SU-DHL-6 (cell line): Measurements from ENCODE around the gene NDUFAF7.
A peak's percentile ranks its signal among the peaks of the same experiment; 100 is the strongest.

Experiments
- H2AFZ ChIP-seq: fragments of 200-600 bp; sonication (generic); 2 replicates; pipeline ENCODE4 v1.6.1; 2014; ENCODE audit warnings: low read depth, mild to moderate bottlenecking, moderate library complexity, mixed read lengths, antibody characterized with exemption, low read length; ENCODE audit not compliant: severe bottlenecking
- H3F3A ChIP-seq: fragments of 200-600 bp; shearing (Covaris generic); 2 replicates; pipeline ENCODE4 v1.6.0; 2016; ENCODE audit warnings: antibody characterized with exemption, mild to moderate bottlenecking; ENCODE audit not compliant: insufficient read depth
- H3K27ac ChIP-seq: fragments of 200-600 bp; sonication (generic); 2 replicates; pipeline ENCODE4 v1.5.1; 2016; ENCODE audit warnings: low read depth, mild to moderate bottlenecking, low read length, moderate library complexity, mixed read lengths
- H3K27me3 ChIP-seq: fragments of 200-600 bp; sonication (generic), shearing (Covaris generic); 2 replicates; pipeline ENCODE4 v1.6.0; 2014; ENCODE audit warnings: mild to moderate bottlenecking, low read length
- H3K36me3 ChIP-seq: fragments of 200-600 bp; sonication (generic); 2 replicates; pipeline ENCODE4 v1.6.1; 2014; ENCODE audit warnings: mild to moderate bottlenecking, low read length, mixed read lengths
- H3K4me2 ChIP-seq: fragments of 300-600, 200-600 bp; shearing (Covaris generic), sonication (generic); 2 replicates; pipeline ENCODE4 v1.6.0; 2014; ENCODE audit warnings: low read length, low read depth, mild to moderate bottlenecking; ENCODE audit not compliant: poor library complexity, severe bottlenecking
- H3K4me3 ChIP-seq: fragments of 200-600 bp; sonication (generic); 2 replicates; pipeline ENCODE4 v1.5.1; 2014; ENCODE audit warnings: antibody characterized with exemption, low read length, mild to moderate bottlenecking, mixed read lengths; ENCODE audit not compliant: insufficient read depth, poor library complexity, severe bottlenecking
- H3K79me2 ChIP-seq: fragments of 200-600 bp; sonication (generic); 2 replicates; pipeline ENCODE4 v1.6.1; 2014; ENCODE audit warnings: mild to moderate bottlenecking, low read length, moderate library complexity; ENCODE audit not compliant: insufficient read depth
- H3K9ac ChIP-seq: fragments of 200-600 bp; sonication (generic); 2 replicates; pipeline ENCODE4 v1.7.0; 2014; ENCODE audit warnings: mild to moderate bottlenecking, low read length
- H3K9me2 ChIP-seq: fragments of 200-600 bp; sonication (generic); replicated peaks from 2 replicates; pipeline ENCODE4 v1.6.1; 2014; ENCODE audit warnings: low read length; ENCODE audit not compliant: insufficient read depth
- H3K9me3 ChIP-seq: fragments of 200-600 bp; sonication (generic); 2 replicates; pipeline ENCODE4 v1.6.1; 2014; ENCODE audit warnings: low read length, mixed read lengths; ENCODE audit not compliant: insufficient read depth
- H4K20me1 ChIP-seq: fragments of 200-600 bp; sonication (generic); 2 replicates; pipeline ENCODE4 v1.6.1; 2014; ENCODE audit warnings: low read depth, mild to moderate bottlenecking, antibody characterized with exemption, low read length, moderate library complexity, mixed read lengths
- EZH2phosphoT487 ChIP-seq: fragments of 200-600 bp; sonication (generic), shearing (Covaris generic); conservative IDR thresholded peaks from 2 replicates; pipeline ENCODE4 v1.6.1; 2018; ENCODE audit warnings: mild to moderate bottlenecking, antibody characterized with exemption, low read length, moderate library complexity, mixed read lengths
- TF ChIP-seq, protein P1 (sequence below): fragments of 200-600 bp; sonication (generic); IDR thresholded peaks from one replicate; pipeline ENCODE4 v1.5.1; 2017; ENCODE audit warnings: antibody characterized with exemption, mild to moderate bottlenecking, low read length, moderate library complexity; ENCODE audit not compliant: insufficient read depth, poor library complexity, severe bottlenecking

NDUFAF7 gene, protein sequence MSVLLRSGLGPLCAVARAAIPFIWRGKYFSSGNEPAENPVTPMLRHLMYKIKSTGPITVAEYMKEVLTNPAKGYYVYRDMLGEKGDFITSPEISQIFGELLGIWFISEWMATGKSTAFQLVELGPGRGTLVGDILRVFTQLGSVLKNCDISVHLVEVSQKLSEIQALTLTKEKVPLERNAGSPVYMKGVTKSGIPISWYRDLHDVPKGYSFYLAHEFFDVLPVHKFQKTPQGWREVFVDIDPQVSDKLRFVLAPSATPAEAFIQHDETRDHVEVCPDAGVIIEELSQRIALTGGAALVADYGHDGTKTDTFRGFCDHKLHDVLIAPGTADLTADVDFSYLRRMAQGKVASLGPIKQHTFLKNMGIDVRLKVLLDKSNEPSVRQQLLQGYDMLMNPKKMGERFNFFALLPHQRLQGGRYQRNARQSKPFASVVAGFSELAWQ

GRCh38 chr2:37231241-37232130 is at the start of gene NDUFAF7, which contains the start of gene CEBPZ:
NDUFAF7 (plus strand) TSS chr2:37231658; CDS start chr2:37231706, 48 bp downstream.
CEBPZ (minus strand) TSS chr2:37231596; CDS start chr2:37231567, 29 bp downstream.
- peak within 1 kb of the TSS; percentile 78 for H2AFZ ChIP-seq
- peaks cover 22% of the 10 kb centered on the region; the same call in 1 of the 2 replicates for H3K36me3 ChIP-seq

DNA sequence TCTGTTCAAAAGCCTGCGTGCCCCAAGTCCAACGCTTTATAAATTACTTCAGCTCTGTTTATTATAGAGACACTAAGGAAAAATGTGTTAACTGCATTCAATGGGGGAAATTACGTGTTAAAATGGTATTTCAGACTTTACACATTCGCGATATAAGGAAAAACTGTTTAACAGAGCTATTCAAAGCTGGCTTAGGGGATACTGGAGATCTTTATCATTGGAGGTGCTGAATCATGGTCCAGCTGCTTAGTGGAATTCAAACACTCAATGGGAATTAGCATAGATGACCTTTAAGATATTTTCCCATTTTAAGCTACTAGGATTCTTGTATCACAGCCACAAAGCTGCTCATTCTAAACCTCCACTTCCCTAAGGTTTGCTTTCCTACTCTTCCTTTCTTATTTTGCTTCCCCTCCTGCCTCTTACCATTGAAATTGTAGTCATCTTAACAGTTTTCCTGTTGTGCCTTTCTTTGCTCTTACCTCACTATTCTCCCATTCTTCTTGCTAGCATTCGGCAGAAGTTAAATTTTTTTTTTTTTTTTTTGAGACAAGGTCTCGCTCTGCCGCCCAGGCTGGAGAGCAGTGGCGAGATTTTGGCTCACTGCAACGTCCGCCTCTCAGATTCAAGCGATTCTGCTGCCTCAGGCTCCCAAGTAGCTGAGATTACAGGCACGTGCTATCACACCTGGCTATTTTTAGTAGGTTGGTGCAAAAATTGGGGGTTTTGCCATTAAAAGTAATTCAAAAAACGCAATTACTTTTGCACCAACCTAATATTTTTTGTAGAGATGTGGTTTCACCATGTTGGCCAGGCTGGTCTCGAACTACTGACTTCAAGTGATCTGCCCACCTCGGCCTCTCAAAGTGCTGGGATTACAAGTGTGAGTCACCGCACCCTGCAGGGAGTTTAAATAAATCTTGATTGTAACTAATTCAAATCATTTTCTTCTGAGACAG is 49.5 kb upstream of the NDUFAF7 start:
- Histone ChIP-seq H4K20me1 (no peaks in the 10 kb centered on the region), H3K9me3 (no peaks in the 10 kb centered on the region), H3K27ac (no peak overlapping the region), H3K9me2 (no peaks in the 10 kb centered on the region), H3F3A (no peaks in the 10 kb centered on the region), H3K79me2 (no peaks in the 10 kb centered on the region), H3K4me2 (no peak overlapping the region), H3K9ac (no peak overlapping the region), H3K4me3 (no peak overlapping the region), H3K27me3 (no peaks in the 10 kb centered on the region), H3K36me3 (no peaks in the 10 kb centered on the region), H2AFZ (no peak overlapping the region)
- no peak for TF ChIP-seq EZH2phosphoT487
- TF ChIP-seq, protein P1, sequence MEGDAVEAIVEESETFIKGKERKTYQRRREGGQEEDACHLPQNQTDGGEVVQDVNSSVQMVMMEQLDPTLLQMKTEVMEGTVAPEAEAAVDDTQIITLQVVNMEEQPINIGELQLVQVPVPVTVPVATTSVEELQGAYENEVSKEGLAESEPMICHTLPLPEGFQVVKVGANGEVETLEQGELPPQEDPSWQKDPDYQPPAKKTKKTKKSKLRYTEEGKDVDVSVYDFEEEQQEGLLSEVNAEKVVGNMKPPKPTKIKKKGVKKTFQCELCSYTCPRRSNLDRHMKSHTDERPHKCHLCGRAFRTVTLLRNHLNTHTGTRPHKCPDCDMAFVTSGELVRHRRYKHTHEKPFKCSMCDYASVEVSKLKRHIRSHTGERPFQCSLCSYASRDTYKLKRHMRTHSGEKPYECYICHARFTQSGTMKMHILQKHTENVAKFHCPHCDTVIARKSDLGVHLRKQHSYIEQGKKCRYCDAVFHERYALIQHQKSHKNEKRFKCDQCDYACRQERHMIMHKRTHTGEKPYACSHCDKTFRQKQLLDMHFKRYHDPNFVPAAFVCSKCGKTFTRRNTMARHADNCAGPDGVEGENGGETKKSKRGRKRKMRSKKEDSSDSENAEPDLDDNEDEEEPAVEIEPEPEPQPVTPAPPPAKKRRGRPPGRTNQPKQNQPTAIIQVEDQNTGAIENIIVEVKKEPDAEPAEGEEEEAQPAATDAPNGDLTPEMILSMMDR, result no peak

More at GRCh38 chr2:37231241-37232130, at the start of gene NDUFAF7, which contains the start of gene CEBPZ:
- Histone ChIP-seq H3K9me3 (no peaks in the 10 kb centered on the region), H3K4me2 (peak within 1 kb of the TSS; percentile 98), H3K79me2 (peaks cover 91% of the 10 kb centered on the region), H3K4me3 (peak within 1 kb of the TSS; percentile 74), H4K20me1 (peaks cover 9% of the 10 kb centered on the region), H3K27me3 (no peaks in the 10 kb centered on the region), H3K9me2 (no peaks in the 10 kb centered on the region), H3F3A (no peaks in the 10 kb centered on the region), H3K27ac (peak within 1 kb of the TSS; percentile 48), H3K9ac (peak within 1 kb of the TSS; percentile 76)
- TF ChIP-seq, protein P1, result no peak
- TF ChIP-seq EZH2phosphoT487, result no peak

DNA sequence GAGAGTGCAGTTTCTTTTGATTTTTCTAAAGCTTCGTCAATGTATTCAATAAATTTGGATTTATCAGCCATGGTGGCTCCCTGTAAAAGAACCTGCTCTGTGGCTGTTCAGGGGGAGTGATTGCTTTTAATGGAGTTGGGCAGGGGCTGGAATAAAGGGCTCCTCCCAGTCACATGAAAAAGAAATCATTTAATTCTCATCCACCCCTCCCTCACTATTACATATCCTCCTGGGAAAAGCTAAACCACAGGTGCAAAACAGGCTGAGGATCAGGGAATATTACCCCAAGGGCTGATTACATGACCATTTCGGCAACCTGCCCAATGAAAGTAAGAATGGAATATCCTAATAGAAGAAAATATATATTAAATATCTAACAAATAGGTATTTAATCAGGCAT is 42.9 kb upstream of the NDUFAF7 start, which contains the start of gene SULT6B1:
Gene SULT6B1, minus strand, starts transcription at position 101 of the 400 bp plus-strand sequence. Its CDS starts 30 bp downstream, at position 71.
- H3K27ac ChIP-seq, result no peak within 1 kb of the TSS
- H3K4me2 ChIP-seq, result no peak within 1 kb of the TSS
- H3K9ac ChIP-seq, result no peak within 1 kb of the TSS
- no peaks in the 10 kb centered on the region for H3K27me3 ChIP-seq
- H3F3A ChIP-seq, result no peaks in the 10 kb centered on the region
- no peaks in the 10 kb centered on the region for H3K9me2 ChIP-seq
- TF ChIP-seq, protein P1, result no peak
- TF ChIP-seq EZH2phosphoT487, result no peak
- H2AFZ ChIP-seq, result no peak within 1 kb of the TSS
- no peaks in the 10 kb centered on the region for H3K79me2 ChIP-seq
- H3K4me3 ChIP-seq, result no peak within 1 kb of the TSS
- no peaks in the 10 kb centered on the region for H3K9me3 ChIP-seq
- no peaks in the 10 kb centered on the region for H4K20me1 ChIP-seq
- H3K36me3 ChIP-seq, result no peaks in the 10 kb centered on the region
